GM18858 (cell line): ENCODE data around the gene UBR1.
"Not testable (repeated sequence)": the region's sequence is repeated elsewhere in the genome, so short reads cannot be mapped to it uniquely, and the experiment has no call there.

Experiments
- ATAC-seq: cut with Tn5 transposase; IDR thresholded peaks from one replicate; pipeline ENCODE4 v1.9.1; 2021; ENCODE audit not compliant: unreplicated experiment

UBR1 gene

GRCh38 chr15:42918047-42918446 is 187.8 kb downstream of the UBR1 start:
- ATAC-seq: no peak

DNA sequence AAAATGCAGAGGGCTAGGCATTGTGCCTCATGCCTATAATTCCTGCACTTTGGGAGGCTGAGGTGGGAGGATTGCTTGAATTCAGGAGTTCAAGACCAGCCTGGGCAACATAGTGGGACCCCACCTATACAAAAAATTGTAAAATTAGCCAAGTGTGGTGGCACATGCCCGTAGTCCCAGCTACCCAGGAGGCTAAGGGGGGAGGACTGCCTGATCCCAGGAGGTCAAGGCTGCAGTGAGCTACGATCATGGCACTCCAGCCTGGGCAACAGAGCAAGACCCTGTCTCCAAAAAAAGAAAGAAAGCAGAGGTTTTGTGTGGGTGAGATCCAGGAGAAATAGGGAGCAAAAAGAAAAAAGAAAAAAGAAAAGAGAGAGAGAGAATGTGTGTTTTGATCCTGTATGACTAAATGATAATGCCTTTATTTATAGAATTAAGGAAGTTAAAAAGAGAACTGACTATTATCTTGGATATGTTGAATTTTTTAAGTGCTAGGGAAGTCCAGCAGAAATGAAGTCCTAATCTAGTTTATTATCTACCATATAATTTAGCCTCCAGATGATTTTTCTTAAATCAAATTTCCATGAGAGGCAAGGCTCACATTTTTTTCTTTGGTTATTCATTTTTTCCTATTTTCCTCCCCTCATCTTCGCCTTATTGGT is 190.1 kb downstream of the UBR1 start:
- ATAC-seq: no peak

- ATAC-seq: no peak
Measured at GRCh38 chr15:42914728-42915497, 190.9 kb downstream of the UBR1 start.

DNA sequence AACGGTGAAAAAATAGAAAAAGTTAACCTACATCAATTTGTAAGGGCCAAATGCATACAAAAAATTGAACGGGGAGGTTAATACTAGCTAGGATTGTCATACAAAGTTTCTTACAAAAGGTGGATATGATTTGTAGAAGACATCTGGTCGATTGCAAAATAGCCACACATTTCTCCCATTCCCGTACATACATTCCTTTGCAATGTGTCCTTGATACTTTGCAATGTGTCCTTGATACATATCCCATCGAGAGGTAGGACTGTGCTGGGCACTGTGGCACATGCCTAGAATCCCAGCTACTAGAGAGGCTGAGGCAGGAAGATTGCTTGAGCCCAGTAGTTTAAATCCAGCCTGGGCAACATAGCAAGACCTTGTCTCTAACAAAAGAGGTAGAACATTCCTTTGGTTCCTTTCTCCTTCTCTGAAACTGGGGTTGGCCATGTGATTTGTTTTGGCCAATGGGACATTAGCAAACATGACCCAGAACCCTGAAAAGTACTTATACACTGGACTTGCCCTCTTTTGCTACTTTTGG is 194.7 kb downstream of the UBR1 start:
- ATAC-seq: no peak

DNA sequence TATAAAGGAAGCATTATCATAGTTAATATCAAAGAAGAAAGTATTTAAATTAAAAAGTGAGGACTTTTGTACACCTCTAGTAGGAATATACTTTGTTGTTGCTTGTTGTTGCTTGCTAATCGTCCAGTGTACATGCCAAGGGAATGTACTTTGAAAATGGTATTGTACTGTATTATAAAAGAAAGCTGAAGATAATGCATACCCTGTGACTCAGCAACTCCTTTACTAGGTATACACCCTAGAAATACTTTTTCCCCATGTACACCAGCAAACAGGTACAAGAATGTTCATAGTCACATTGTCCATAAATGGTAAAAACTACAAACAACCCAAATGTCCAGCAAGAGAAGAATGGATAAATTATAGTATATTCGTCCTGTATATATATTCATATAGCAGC is 197.3 kb downstream of the UBR1 start:
- no peak for ATAC-seq

DNA sequence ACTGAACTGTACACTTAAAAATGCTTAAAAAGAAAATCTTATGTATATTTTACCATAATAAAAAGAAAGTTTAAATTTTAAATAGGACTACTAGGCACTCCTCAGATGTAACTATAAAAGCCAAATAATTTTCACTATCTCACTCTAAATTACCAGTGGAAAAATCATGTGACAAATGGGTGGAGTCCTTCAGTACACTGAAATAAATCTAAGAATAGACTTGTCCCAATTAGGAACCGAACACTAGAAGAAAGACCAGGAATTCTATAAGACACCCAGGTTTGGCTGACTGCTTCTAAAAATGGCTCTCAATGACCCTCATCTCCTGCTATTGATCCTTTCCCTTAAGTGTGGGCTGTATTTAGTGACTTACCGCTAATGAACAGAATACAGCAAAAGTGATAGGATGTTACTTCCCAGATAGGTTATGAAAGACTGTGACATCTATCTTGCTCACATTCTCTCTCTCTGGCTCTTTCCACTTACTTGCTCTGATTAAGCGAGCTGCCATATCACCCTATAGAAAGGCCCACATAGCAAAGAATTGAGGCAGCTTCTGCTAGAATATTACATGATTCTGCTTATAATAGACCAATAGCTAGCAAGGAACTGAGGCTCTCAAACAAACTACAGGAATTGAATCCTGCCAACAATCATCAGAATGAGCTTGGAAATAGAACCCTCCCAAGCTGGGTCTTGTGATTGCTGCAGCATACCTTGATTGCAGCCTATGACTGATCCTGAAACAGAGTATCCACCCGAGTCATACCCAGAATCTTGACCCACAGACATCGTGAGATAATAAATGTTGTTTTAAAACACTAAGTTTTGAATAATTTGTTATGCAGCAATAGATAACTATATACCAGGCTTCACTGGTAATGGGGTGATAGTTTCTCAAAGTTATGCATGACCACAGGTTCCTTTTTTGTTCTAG is 202.2 kb downstream of the UBR1 start:
- no peak for ATAC-seq

GRCh38 chr15:42893911-42894310 is 211.9 kb downstream of the UBR1 start:
- not testable (repeated sequence) for ATAC-seq
